HCT116 (cell line): ENCODE measurements around the gene AK5. TPM values are rescaled to one million over a fixed set of nuclear protein-coding genes. Genes with fewer than 3 reads are reported as not detected.

Source experiments
- ATAC-seq: fragments of 200-7000 bp; cut with Tn5 transposase; 2 replicates; pipeline ENCODE4 v1.9.1; 2020; ENCODE audit warnings: mild to moderate bottlenecking, moderate library complexity
- BruUV-seq: library from RNA; stranded (reverse); fragments of 400-500 nt; replicated peaks from 2 replicates; lab custom pipeline; 2021; lab: Mats Ljungman, UMichigan
- CTCF ChIA-PET: fragments of 300-600 bp; sonication (Branson Sonifier 250); formaldehyde crosslinking; loops from one replicate; lab custom pipeline; 2021; ENCODE audit warnings: antibody characterized with exemption; lab: Charles Lee
- POLR2A ChIA-PET: fragments of 300-600, 350-600 bp; sonication (Branson Sonifier 250); formaldehyde crosslinking; loops from one replicate; lab custom pipeline; 2021; ENCODE audit warnings: antibody characterized with exemption; lab: Charles Lee
- RAD21 ChIA-PET, 2 experiments: fragments of 300-600 bp; sonication (Branson Sonifier 250); formaldehyde crosslinking; loops; one replicate each; lab custom pipeline; 2023; ENCODE audit warnings: low total read pairs in 2 of 2; ENCODE audit not compliant: uncharacterized antibody in 2 of 2, unreplicated experiment in 2 of 2, low non-redundant PET in 1 of 2; lab: Charles Lee
- DNase-seq: peaks from one replicate; pipeline ENCODE4 v3.0.0-alpha.2; 2010; ENCODE audit warnings: low read depth, low spot score
- H2AFZ ChIP-seq: fragments of 200-600 bp; shearing (Covaris generic), sonication (generic); 2 replicates; pipeline ENCODE4 v1.6.1; 2017; ENCODE audit warnings: low read depth, mixed run types, mixed read lengths, antibody characterized with exemption, low read length; ENCODE audit not compliant: poor library complexity, severe bottlenecking
- H3K27ac ChIP-seq: 2 replicates; pipeline ENCODE4 v1.5.1; 2012; ENCODE audit warnings: low read depth, low read length
- H3K27me3 ChIP-seq: fragments of 200-600 bp; sonication (generic); 2 replicates; pipeline ENCODE4 v1.6.1; 2016; ENCODE audit warnings: mixed run types, low read length, mixed read lengths; ENCODE audit not compliant: insufficient read depth
- H3K36me3 ChIP-seq, 2 experiments: fragments of 200-500 bp in 1 of 2; fragments of 200-600 bp in 1 of 2; sonication (Bioruptor generic) in 1 of 2; sonication (generic) in 1 of 2; 2 replicates each; pipeline versions ENCODE4 v1.5.1 to v1.6.1; 2014 to 2016; ENCODE audit warnings: low read length in 2 of 2, inconsistent platforms in 1 of 2, mixed read lengths in 1 of 2, mixed run types in 1 of 2; ENCODE audit not compliant: insufficient read depth in 2 of 2, control insufficient read depth in 1 of 2
- H3K4me1 ChIP-seq, 2 experiments: fragments of 200-600 bp in 1 of 2; sonication (generic) in 1 of 2; 2 replicates each; pipeline versions ENCODE4 v1.5.1 to v1.6.1; 2012 to 2017; ENCODE audit warnings: low read length in 2 of 2, inconsistent platforms in 1 of 2, mild to moderate bottlenecking in 1 of 2, mixed read lengths in 1 of 2, mixed run types in 1 of 2, moderate library complexity in 1 of 2; ENCODE audit not compliant: insufficient read depth in 2 of 2, control insufficient read depth in 1 of 2
- H3K4me2 ChIP-seq: fragments of 200-600 bp; sonication (generic); 2 replicates; pipeline ENCODE4 v1.6.1; 2017; ENCODE audit warnings: mixed run types, low read length, mixed read lengths
- H3K4me3 ChIP-seq, 2 experiments: fragments of 200-600 bp in 1 of 2; sonication (generic) in 1 of 2; replicated peaks in 1 of 2; 2 replicates each; pipeline ENCODE4 v1.5.1; 2011 to 2016; ENCODE audit warnings: low read length in 2 of 2, control low read depth in 1 of 2, low read depth in 1 of 2, mild to moderate bottlenecking in 1 of 2, mixed read lengths in 1 of 2, mixed run types in 1 of 2
- H3K79me2 ChIP-seq: fragments of 200-600 bp; sonication (generic); 2 replicates; pipeline ENCODE4 v1.6.1; 2017; ENCODE audit warnings: mild to moderate bottlenecking, mixed run types, low read length, moderate library complexity, mixed read lengths; ENCODE audit not compliant: insufficient read depth
- H3K9ac ChIP-seq: fragments of 200-600 bp; sonication (generic); 2 replicates; pipeline ENCODE4 v1.6.1; 2016; ENCODE audit warnings: low read length, mixed read lengths
- H3K9me2 ChIP-seq: fragments of 200-600 bp; sonication (generic), shearing (Covaris generic); 2 replicates; pipeline ENCODE4 v1.6.1; 2017; ENCODE audit warnings: mixed run types, mild to moderate bottlenecking, moderate library complexity; ENCODE audit not compliant: insufficient read depth
- H3K9me3 ChIP-seq, 2 experiments: fragments of 200-500 bp in 1 of 2; fragments of 200-600 bp in 1 of 2; sonication (Bioruptor generic) in 1 of 2; sonication (generic) in 1 of 2; 2 replicates each; pipeline ENCODE4 v1.6.1; 2014 to 2017; ENCODE audit warnings: low read length in 2 of 2, mixed read lengths in 2 of 2, inconsistent platforms in 1 of 2, low read depth in 1 of 2, mild to moderate bottlenecking in 1 of 2, mixed run types in 1 of 2, moderate library complexity in 1 of 2; ENCODE audit not compliant: control insufficient read depth in 1 of 2, insufficient read depth in 1 of 2
- H4K20me1 ChIP-seq: fragments of 200-600 bp; sonication (generic), shearing (Covaris generic); 2 replicates; pipeline ENCODE4 v1.6.1; 2017; ENCODE audit warnings: mixed run types, mild to moderate bottlenecking, moderate library complexity; ENCODE audit not compliant: insufficient read depth
- CBX3 ChIP-seq: IDR thresholded peaks from 2 replicates; pipeline ENCODE4 v1.6.1; 2012; ENCODE audit warnings: low read depth
- CEBPB ChIP-seq: IDR thresholded peaks from 2 replicates; pipeline ENCODE4 v1.6.1; 2012; ENCODE audit warnings: low read depth
- EGR1 ChIP-seq: IDR thresholded peaks from 2 replicates; pipeline ENCODE4 v1.6.1; 2012; ENCODE audit warnings: low read depth
- ELF1 ChIP-seq: IDR thresholded peaks from 2 replicates; pipeline ENCODE4 v1.6.1; 2012; ENCODE audit warnings: low read depth, borderline replicate concordance
- EZH2phosphoT487 ChIP-seq: fragments of 200-600 bp; IDR thresholded peaks from 2 replicates; pipeline ENCODE4 v1.6.1; 2018; ENCODE audit warnings: antibody characterized with exemption, borderline replicate concordance
- POLR2A ChIP-seq: IDR thresholded peaks from 2 replicates; pipeline ENCODE4 v1.7.0; 2011; ENCODE audit warnings: borderline replicate concordance; ENCODE audit not compliant: insufficient read depth, insufficient read length; ENCODE audit errors: extremely low read depth
- POLR2AphosphoS5 ChIP-seq: IDR thresholded peaks from 2 replicates; pipeline ENCODE4 v1.6.1; 2011; ENCODE audit warnings: mild to moderate bottlenecking, low read depth, low read length, moderate library complexity
- SIN3A ChIP-seq: IDR thresholded peaks from 2 replicates; pipeline ENCODE4 v1.6.1; 2012; ENCODE audit warnings: low read depth
- TCF7L2 ChIP-seq: IDR thresholded peaks from 2 replicates; pipeline ENCODE4 v1.7.0; 2011; ENCODE audit warnings: borderline replicate concordance, inconsistent platforms; ENCODE audit not compliant: insufficient read depth, insufficient read length; ENCODE audit errors: extremely low read depth
- ZFX ChIP-seq: fragments of 450-650 bp; IDR thresholded peaks from 2 replicates; pipeline ENCODE4 v1.6.1; 2017
- ZNF274 ChIP-seq: fragments of 200-500 bp; sonication (Bioruptor generic); IDR thresholded peaks from 2 replicates; pipeline ENCODE4 v1.6.1; 2014; ENCODE audit warnings: mild to moderate bottlenecking, low read depth, low read length, inconsistent platforms
- intact Hi-C: fragments of 100-400 bp; cut with micrococcal nuclease; formaldehyde crosslinking; loops from 2 replicates; pipeline ENCODE4 v1.10.0; 2022
- total RNA-seq: library from RNA; stranded (reverse); gene quantifications from one replicate; pipeline ENCODE4 v1.2.1, GENCODE V29; 2021; ENCODE audit not compliant: unreplicated experiment
- TF ChIP-seq, protein P1 (sequence below), 3 experiments: fragments of 200-600 bp in 1 of 3; sonication (generic) in 1 of 3; IDR thresholded peaks in 2 of 3; conservative IDR thresholded peaks in 1 of 3; 2 replicates each; pipeline ENCODE4 v1.5.1; 2012 to 2017; ENCODE audit warnings: low read depth in 2 of 3, low read length in 2 of 3, antibody characterized with exemption in 1 of 3, borderline replicate concordance in 1 of 3, control low read depth in 1 of 3, mild to moderate bottlenecking in 1 of 3, mixed read lengths in 1 of 3, mixed run types in 1 of 3, moderate library complexity in 1 of 3; ENCODE audit not compliant: insufficient read depth in 1 of 3
- TF ChIP-seq, protein P2 (sequence below): IDR thresholded peaks from 2 replicates; pipeline ENCODE4 v1.6.1; 2012
- TF ChIP-seq, protein P3 (sequence below): IDR thresholded peaks from 2 replicates; pipeline ENCODE4 v1.6.1; 2012; ENCODE audit warnings: low read depth
- TF ChIP-seq, protein P4 (sequence below): IDR thresholded peaks from 2 replicates; pipeline ENCODE4 v1.6.1; 2011; ENCODE audit warnings: mild to moderate bottlenecking, low read length, moderate library complexity; ENCODE audit not compliant: insufficient replicate concordance; ENCODE audit errors: extremely low read depth

AK5 gene
- total RNA-seq, 1 experiment from 2014 or later: 0.22 TPM

DNA sequence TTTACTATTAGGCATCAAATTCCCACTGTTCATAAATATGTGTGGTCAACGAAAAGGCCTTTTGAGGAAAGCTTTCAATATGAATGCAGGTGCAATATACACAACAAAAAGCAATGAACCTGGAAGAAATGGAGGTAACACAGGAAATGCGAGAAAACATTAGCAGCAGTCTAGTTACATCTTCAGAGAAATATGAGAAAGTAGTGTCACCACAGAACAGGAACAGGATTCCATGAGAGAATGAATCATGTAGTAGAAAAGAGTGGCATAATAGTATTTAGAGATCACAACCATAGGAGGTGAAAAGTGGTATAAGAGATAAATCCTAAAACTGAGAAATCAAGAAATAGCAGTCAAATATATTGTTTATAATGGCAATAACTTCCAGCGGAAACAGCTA, 103.7 kb downstream of the AK5 start:
- ChIA-PET RAD21 (no interaction called here), CTCF (no interaction called here), POLR2A (no interaction called here)
- Histone ChIP-seq H3K9me2 (no peaks in the 10 kb centered on the region), H3K4me1 (no peaks in the 10 kb centered on the region), H3K36me3 (no peaks in the 10 kb centered on the region), H3K79me2 (no peaks in the 10 kb centered on the region), H3K4me2 (no peak overlapping the region), H3K9me3 (no peaks in the 10 kb centered on the region), H3K27me3 (no peaks in the 10 kb centered on the region), H3K9ac (no peak overlapping the region), H3K27ac (no peak overlapping the region), H3K4me3 (no peak overlapping the region), H2AFZ (no peak overlapping the region), H4K20me1 (no peaks in the 10 kb centered on the region)
- intact Hi-C loops: no loop called here
- no TSS peak for BruUV-seq
- ATAC-seq (no peak), DNase-seq (no peak)
- TF ChIP-seq, protein P1, sequence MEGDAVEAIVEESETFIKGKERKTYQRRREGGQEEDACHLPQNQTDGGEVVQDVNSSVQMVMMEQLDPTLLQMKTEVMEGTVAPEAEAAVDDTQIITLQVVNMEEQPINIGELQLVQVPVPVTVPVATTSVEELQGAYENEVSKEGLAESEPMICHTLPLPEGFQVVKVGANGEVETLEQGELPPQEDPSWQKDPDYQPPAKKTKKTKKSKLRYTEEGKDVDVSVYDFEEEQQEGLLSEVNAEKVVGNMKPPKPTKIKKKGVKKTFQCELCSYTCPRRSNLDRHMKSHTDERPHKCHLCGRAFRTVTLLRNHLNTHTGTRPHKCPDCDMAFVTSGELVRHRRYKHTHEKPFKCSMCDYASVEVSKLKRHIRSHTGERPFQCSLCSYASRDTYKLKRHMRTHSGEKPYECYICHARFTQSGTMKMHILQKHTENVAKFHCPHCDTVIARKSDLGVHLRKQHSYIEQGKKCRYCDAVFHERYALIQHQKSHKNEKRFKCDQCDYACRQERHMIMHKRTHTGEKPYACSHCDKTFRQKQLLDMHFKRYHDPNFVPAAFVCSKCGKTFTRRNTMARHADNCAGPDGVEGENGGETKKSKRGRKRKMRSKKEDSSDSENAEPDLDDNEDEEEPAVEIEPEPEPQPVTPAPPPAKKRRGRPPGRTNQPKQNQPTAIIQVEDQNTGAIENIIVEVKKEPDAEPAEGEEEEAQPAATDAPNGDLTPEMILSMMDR (IDR thresholded peaks at IDR 0.05 in 2 of 3, conservative IDR thresholded peaks at IDR 0.05 in 1 of 3; ENCODE audit: borderline replicate concordance in 1 of 3, insufficient read depth in 1 of 3, low read depth in 2 of 3, low read length in 2 of 3): no peak
- TF ChIP-seq POLR2A (no peak), EGR1 (no peak), EZH2phosphoT487 (no peak), ZNF274 (no peak), CBX3 (no peak), SIN3A (no peak), CEBPB (no peak), POLR2AphosphoS5 (no peak), TCF7L2 (no peak), ELF1 (no peak), ZFX (no peak)
- TF ChIP-seq, protein P2, sequence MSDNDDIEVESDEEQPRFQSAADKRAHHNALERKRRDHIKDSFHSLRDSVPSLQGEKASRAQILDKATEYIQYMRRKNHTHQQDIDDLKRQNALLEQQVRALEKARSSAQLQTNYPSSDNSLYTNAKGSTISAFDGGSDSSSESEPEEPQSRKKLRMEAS: no peak
- TF ChIP-seq, protein P3, sequence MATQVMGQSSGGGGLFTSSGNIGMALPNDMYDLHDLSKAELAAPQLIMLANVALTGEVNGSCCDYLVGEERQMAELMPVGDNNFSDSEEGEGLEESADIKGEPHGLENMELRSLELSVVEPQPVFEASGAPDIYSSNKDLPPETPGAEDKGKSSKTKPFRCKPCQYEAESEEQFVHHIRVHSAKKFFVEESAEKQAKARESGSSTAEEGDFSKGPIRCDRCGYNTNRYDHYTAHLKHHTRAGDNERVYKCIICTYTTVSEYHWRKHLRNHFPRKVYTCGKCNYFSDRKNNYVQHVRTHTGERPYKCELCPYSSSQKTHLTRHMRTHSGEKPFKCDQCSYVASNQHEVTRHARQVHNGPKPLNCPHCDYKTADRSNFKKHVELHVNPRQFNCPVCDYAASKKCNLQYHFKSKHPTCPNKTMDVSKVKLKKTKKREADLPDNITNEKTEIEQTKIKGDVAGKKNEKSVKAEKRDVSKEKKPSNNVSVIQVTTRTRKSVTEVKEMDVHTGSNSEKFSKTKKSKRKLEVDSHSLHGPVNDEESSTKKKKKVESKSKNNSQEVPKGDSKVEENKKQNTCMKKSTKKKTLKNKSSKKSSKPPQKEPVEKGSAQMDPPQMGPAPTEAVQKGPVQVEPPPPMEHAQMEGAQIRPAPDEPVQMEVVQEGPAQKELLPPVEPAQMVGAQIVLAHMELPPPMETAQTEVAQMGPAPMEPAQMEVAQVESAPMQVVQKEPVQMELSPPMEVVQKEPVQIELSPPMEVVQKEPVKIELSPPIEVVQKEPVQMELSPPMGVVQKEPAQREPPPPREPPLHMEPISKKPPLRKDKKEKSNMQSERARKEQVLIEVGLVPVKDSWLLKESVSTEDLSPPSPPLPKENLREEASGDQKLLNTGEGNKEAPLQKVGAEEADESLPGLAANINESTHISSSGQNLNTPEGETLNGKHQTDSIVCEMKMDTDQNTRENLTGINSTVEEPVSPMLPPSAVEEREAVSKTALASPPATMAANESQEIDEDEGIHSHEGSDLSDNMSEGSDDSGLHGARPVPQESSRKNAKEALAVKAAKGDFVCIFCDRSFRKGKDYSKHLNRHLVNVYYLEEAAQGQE: no peak
- TF ChIP-seq, protein P4, sequence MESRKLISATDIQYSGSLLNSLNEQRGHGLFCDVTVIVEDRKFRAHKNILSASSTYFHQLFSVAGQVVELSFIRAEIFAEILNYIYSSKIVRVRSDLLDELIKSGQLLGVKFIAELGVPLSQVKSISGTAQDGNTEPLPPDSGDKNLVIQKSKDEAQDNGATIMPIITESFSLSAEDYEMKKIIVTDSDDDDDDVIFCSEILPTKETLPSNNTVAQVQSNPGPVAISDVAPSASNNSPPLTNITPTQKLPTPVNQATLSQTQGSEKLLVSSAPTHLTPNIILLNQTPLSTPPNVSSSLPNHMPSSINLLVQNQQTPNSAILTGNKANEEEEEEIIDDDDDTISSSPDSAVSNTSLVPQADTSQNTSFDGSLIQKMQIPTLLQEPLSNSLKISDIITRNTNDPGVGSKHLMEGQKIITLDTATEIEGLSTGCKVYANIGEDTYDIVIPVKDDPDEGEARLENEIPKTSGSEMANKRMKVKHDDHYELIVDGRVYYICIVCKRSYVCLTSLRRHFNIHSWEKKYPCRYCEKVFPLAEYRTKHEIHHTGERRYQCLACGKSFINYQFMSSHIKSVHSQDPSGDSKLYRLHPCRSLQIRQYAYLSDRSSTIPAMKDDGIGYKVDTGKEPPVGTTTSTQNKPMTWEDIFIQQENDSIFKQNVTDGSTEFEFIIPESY: no peak
